GM18873 (cell line): ENCODE results near the gene NAE1.

Experiments used
- ATAC-seq: cut with Tn5 transposase; IDR thresholded peaks from one replicate; pipeline ENCODE4 v1.9.1; 2021; ENCODE audit warnings: mild to moderate bottlenecking, moderate library complexity, moderate number of reproducible peaks; ENCODE audit not compliant: unreplicated experiment, low FRiP score

Gene NAE1

GRCh38 chr16:66850115-66850815, 19.5 kb upstream of the NAE1 start:
- no peak for ATAC-seq

- no peak for ATAC-seq
Observed at GRCh38 chr16:66849549-66849948, 18.8 kb upstream of the NAE1 start.

GRCh38 chr16:66849021-66849420, 18.2 kb upstream of the NAE1 start:
- no peak for ATAC-seq

- no peak for ATAC-seq
Observed at GRCh38 chr16:66848172-66848571, 17.4 kb upstream of the NAE1 start.

- ATAC-seq: no peak
Observed at GRCh38 chr16:66847533-66848067, 16.8 kb upstream of the NAE1 start.

GRCh38 chr16:66846831-66847230, 16.1 kb upstream of the NAE1 start:
- ATAC-seq: no peak

GRCh38 chr16:66846266-66846665, 15.5 kb upstream of the NAE1 start:
- ATAC-seq: no peak

- no peak for ATAC-seq
Observed at GRCh38 chr16:66845791-66846221, 15.0 kb upstream of the NAE1 start.

GRCh38 chr16:66845080-66845410, 14.3 kb upstream of the NAE1 start:
- no peak for ATAC-seq

- ATAC-seq: no peak
Observed at GRCh38 chr16:66844342-66845079, 13.7 kb upstream of the NAE1 start, which contains the start of gene CA7. Gene CA7 (plus strand): TSS chr16:66844414. CDS start chr16:66844488, 74 bp downstream.

GRCh38 chr16:66844009-66844341, 13.2 kb upstream of the NAE1 start:
- no peak for ATAC-seq

GRCh38 chr16:66843191-66843590, 12.4 kb upstream of the NAE1 start:
- no peak for ATAC-seq

- no peak for ATAC-seq
Observed at GRCh38 chr16:66842765-66843164, 12.0 kb upstream of the NAE1 start.

GRCh38 chr16:66841366-66841765, 10.6 kb upstream of the NAE1 start:
- no peak for ATAC-seq

GRCh38 chr16:66840883-66841282, 10.1 kb upstream of the NAE1 start:
- no peak for ATAC-seq

- no peak for ATAC-seq
Observed at GRCh38 chr16:66834746-66835145, 4.0 kb upstream of the NAE1 start.

- no peak for ATAC-seq
Observed at GRCh38 chr16:66832661-66833305, 2.0 kb upstream of the NAE1 start.

GRCh38 chr16:66832190-66832589, 1.4 kb upstream of the NAE1 start:
- no peak for ATAC-seq

- no peak for ATAC-seq
Observed at GRCh38 chr16:66824006-66824405, 6.8 kb downstream of the NAE1 start.

GRCh38 chr16:66814734-66815133, 16.0 kb downstream of the NAE1 start:
- ATAC-seq: no peak

GRCh38 chr16:66811043-66811442, 19.7 kb downstream of the NAE1 start:
- ATAC-seq: no peak
